Peyer's patch (tissue), 4 donors: Measurements from ENCODE around the gene LRRC75B.

Experiments
- CTCF ChIP-seq, 6 experiments: fragments of 450-650 bp in 4 of 6; fragments of 200-600 bp in 2 of 6; sonication (generic) in 1 of 6; IDR thresholded peaks; one replicate each; pipeline ENCODE4 v1.5.1; 2017 to 2019; ENCODE audit warnings: antibody characterized with exemption in 6 of 6, mild to moderate bottlenecking in 3 of 6, moderate library complexity in 1 of 6
- POLR2A ChIP-seq, 2 donors: fragments of 450-650 bp; IDR thresholded peaks; one replicate each; pipeline ENCODE4 v1.5.1; 2017; ENCODE audit warnings: antibody characterized with exemption in 2 of 2, mild to moderate bottlenecking in 2 of 2, moderate library complexity in 2 of 2

- TF ChIP-seq CTCF (IDR thresholded peaks at IDR 0.05) = no peak
- no peak for TF ChIP-seq POLR2A (IDR thresholded peaks at IDR 0.05)
Observed at GRCh38 chr22:24578355-24579257, 14.3 kb downstream of the LRRC75B start.
